Measurements from ENCODE around the gene LAG3.

The LAG3 gene

DNA sequence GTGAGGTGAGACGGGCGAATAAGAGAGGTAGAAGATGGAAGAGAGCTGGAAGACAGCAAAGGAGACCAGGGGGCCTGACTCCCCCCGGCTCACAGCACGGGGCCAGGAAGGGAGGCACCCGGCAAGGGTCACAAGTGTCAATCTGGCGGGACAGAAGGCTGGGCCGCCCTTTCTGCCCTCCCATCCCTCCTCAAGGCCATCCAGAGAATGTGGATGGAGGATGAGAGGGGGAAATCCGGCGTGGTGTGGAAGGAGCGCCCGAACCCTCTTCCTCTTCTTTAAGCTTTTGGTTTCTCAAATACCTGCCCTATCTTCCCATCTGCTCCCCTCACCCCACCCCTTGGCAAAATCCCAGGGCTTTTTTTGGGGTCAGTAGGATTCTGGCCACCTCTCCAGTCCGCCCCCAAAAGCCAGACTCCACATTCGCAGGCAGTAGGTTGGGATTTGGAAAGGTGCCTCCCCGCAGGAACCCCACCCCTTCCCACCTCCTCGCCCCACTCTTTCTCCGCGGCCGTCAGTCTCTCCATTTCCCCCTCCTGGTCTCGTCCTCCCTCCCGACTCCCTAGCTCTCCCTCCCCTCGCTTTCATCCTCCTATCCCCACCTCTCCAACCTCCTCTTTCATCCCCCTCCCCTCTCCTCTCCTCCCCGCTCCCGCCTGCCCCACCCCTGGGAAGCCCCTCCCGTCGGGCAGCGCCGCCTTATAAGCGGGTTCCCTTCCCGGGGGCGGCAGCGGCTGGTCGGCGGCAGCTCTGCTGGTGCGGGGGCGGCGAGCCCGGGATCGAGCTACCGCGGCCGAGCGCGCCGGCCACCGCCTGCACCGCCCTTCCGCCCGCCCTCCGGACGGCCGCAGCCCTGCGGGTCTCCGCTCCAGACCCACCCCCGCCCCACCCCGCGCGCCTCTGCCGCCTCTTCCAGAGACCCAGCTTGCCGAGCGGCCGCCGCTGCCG lies 6.4 kb upstream of the LAG3 start, which contains the start of gene PTMS:
PTMS (plus strand) TSS at position 730 of the 948 bp plus-strand sequence. CDS start 343 bp downstream, outside the sequence.
- H3K4me3 ChIP-seq (ENCODE audit: low read length in 2 of 2) = peak within 1 kb of the TSS; percentile 81 to 84
- peak within 1 kb of the TSS; percentile 78 to 81 for H3K27ac ChIP-seq (ENCODE audit: low read depth in 2 of 2, low read length in 2 of 2)
- H3K36me3 ChIP-seq (ENCODE audit: control insufficient read depth in 2 of 2, insufficient read depth in 2 of 2, low read length in 2 of 2) = no peaks in the 10 kb centered on the region
- no peaks in the 10 kb centered on the region for H3K9me3 ChIP-seq (ENCODE audit: control insufficient read depth in 2 of 2, low read length in 2 of 2)
- peak within 1 kb of the TSS; percentile 70 to 74 for H3K9ac ChIP-seq (ENCODE audit: low read depth in 1 of 2, low read length in 2 of 2)
- H3K4me1 ChIP-seq (ENCODE audit: control insufficient read depth in 2 of 2, insufficient read depth in 2 of 2, low read length in 2 of 2) = peaks cover 36 to 37% of the 10 kb centered on the region in 2 donors
- H3K27me3 ChIP-seq (ENCODE audit: control insufficient read depth in 2 of 2, insufficient read depth in 2 of 2, low read length in 2 of 2) = no peaks in the 10 kb centered on the region

DNA sequence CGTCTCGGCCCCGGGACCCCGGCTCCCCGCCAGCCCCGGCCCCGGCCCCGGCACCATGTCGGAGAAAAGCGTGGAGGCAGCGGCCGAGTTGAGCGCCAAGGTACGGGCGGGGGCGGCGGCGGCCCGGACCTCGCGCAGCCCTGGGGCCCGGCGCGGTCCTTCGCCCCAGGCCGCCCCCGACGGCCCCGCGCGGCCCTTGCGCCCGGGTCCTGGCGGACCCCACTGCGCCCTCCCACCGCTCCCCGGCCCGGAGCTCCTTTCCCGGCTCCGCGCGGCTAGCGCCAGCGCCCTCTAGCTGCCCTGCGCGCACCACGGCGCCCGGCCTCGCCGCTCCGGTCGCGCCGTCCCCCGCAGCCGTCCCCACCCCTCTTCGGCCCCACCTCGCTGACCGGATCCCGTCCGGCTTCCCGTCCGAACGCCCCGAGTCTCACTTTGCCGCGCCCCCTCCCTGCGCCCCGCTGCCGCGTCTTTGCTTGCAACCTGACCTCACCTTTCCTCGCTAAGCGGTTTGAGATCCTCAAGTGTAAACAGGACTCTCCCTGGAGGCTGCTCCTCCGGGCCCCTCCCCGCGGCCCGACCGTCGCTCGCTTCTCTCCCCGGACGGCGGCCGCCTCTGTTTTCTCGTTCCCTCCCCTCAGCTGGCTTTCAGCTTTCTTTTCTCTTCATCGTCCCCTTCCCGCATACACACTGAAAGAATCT lies 5.5 kb upstream of the LAG3 start:
- Histone ChIP-seq H3K4me3 (ENCODE audit: low read length in 2 of 2) (peak overlapping the region; percentile 81 to 84), H3K9ac (ENCODE audit: low read depth in 1 of 2, low read length in 2 of 2) (peak overlapping the region; percentile 70 to 74), H3K4me1 (ENCODE audit: control insufficient read depth in 2 of 2, insufficient read depth in 2 of 2, low read length in 2 of 2) (peaks cover 36 to 39% of the 10 kb centered on the region in 2 donors), H3K36me3 (ENCODE audit: control insufficient read depth in 2 of 2, insufficient read depth in 2 of 2, low read length in 2 of 2) (peaks cover 0 to 2% of the 10 kb centered on the region in 2 donors), H3K27me3 (ENCODE audit: control insufficient read depth in 2 of 2, insufficient read depth in 2 of 2, low read length in 2 of 2) (no peaks in the 10 kb centered on the region), H3K9me3 (ENCODE audit: control insufficient read depth in 2 of 2, low read length in 2 of 2) (no peaks in the 10 kb centered on the region), H3K27ac (ENCODE audit: low read depth in 2 of 2, low read length in 2 of 2) (peak overlapping the region; percentile 78 to 81)

DNA sequence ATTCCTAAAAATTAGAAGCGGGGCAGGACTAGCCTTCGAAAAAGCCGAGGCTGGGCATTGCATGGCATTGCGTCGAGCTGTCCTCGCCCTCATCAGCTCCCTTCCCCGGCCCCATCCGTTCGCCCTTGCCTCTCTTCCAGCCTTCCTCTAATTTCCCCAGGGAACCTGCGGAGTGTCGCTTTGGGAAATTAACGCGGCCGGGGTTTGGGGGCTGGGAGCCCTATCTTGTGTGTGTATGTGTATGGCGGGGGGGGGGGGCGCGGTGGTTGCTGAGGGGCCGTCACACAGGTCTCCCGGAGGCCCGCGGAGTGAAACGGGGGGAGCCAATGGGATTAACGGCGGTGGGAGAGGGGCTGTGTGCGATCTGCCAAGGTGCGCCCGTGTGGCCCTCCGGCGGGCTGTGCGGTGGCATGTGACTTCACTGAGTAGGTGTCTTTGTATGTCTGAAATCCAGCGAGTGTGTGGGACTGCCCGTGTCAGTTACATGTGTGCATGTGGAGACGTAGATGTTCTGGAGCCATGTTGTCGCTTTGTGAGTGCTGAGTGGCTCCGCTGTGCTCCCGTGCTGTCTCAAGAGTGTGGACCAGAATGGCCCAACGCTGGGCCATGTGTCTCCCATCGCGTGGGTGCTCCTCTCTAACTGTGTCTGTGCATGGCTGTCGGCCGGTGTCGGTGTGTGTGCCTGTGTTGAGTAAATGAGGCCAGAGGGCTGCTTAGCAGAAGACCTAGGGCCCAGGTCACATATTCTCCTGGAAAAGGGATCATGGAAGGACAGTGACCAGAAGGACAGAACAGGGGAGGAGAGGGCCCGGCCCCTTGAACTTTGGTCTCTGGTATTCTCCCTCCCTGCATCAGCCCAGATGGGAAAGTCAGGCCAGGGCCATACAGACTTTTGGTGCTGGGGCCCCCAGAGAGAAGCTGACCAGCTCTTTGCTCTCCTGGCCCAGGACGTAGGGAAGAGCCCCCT lies 4.7 kb upstream of the LAG3 start:
- Histone ChIP-seq H3K4me1 (ENCODE audit: control insufficient read depth in 2 of 2, insufficient read depth in 2 of 2, low read length in 2 of 2) (peaks cover 36 to 41% of the 10 kb centered on the region in 2 donors), H3K4me3 (ENCODE audit: low read length in 2 of 2) (peak overlapping the region; percentile 81 to 84), H3K27me3 (ENCODE audit: control insufficient read depth in 2 of 2, insufficient read depth in 2 of 2, low read length in 2 of 2) (peaks cover 0 to 2% of the 10 kb centered on the region in 2 donors), H3K27ac (ENCODE audit: low read depth in 2 of 2, low read length in 2 of 2) (peak overlapping the region; percentile 78 to 81), H3K9me3 (ENCODE audit: control insufficient read depth in 2 of 2, low read length in 2 of 2) (no peaks in the 10 kb centered on the region), H3K36me3 (ENCODE audit: control insufficient read depth in 2 of 2, insufficient read depth in 2 of 2, low read length in 2 of 2) (peaks cover 0 to 2% of the 10 kb centered on the region in 2 donors), H3K9ac (ENCODE audit: low read depth in 1 of 2, low read length in 2 of 2) (peak overlapping the region; percentile 70 to 74)

- peaks cover 36 to 40% of the 10 kb centered on the region in 2 donors for H3K4me1 ChIP-seq (ENCODE audit: control insufficient read depth in 2 of 2, insufficient read depth in 2 of 2, low read length in 2 of 2)
- no peaks in the 10 kb centered on the region for H3K9me3 ChIP-seq (ENCODE audit: control insufficient read depth in 2 of 2, low read length in 2 of 2)
- H3K9ac ChIP-seq (ENCODE audit: low read depth in 1 of 2, low read length in 2 of 2) = peak overlapping the region; percentile 15 to 24
- peaks cover 0 to 2% of the 10 kb centered on the region in 2 donors for H3K27me3 ChIP-seq (ENCODE audit: control insufficient read depth in 2 of 2, insufficient read depth in 2 of 2, low read length in 2 of 2)
- H3K27ac ChIP-seq (ENCODE audit: low read depth in 2 of 2, low read length in 2 of 2) = peak overlapping the region; percentile 18 to 35
- peaks cover 0 to 2% of the 10 kb centered on the region in 2 donors for H3K36me3 ChIP-seq (ENCODE audit: control insufficient read depth in 2 of 2, insufficient read depth in 2 of 2, low read length in 2 of 2)
- H3K4me3 ChIP-seq (ENCODE audit: low read length in 2 of 2) = peak overlapping the region; percentile 81 to 84
Measured at GRCh38 chr12:6768437-6768914, 3.8 kb upstream of the LAG3 start.

- peak overlapping the region in 1 of 2 donors; percentile 35 for H3K27ac ChIP-seq (ENCODE audit: low read depth in 2 of 2, low read length in 2 of 2)
- peaks cover 36% of the 10 kb centered on the region in 2 donors for H3K4me1 ChIP-seq (ENCODE audit: control insufficient read depth in 2 of 2, insufficient read depth in 2 of 2, low read length in 2 of 2)
- peak overlapping the region; percentile 81 to 84 for H3K4me3 ChIP-seq (ENCODE audit: low read length in 2 of 2)
- H3K9me3 ChIP-seq (ENCODE audit: control insufficient read depth in 2 of 2, low read length in 2 of 2) = no peaks in the 10 kb centered on the region
- H3K9ac ChIP-seq (ENCODE audit: low read depth in 1 of 2, low read length in 2 of 2) = no peak overlapping the region
- H3K27me3 ChIP-seq (ENCODE audit: control insufficient read depth in 2 of 2, insufficient read depth in 2 of 2, low read length in 2 of 2) = peaks cover 0 to 2% of the 10 kb centered on the region in 2 donors
- peaks cover 0 to 2% of the 10 kb centered on the region in 2 donors for H3K36me3 ChIP-seq (ENCODE audit: control insufficient read depth in 2 of 2, insufficient read depth in 2 of 2, low read length in 2 of 2)
Measured at GRCh38 chr12:6768990-6769389, 3.3 kb upstream of the LAG3 start.

DNA sequence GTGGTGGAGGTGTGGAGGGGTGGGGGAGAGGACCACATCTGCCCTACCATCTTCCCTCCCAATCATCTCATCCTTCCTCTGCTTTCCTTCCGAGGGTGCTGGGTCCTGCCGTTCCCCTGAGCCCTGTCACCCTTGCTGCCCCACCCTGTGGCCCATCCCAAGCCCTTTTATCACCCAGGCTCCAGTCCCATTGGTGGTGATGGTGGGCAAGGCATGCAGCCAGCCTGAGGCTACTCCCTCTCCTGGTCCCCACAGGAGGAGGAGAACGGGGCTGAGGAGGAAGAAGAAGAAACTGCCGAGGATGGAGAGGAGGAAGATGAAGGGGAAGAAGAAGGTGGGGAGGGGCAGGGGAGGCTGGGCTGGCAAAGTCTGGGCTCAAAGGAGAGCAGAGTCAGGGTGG lies 2.7 kb upstream of the LAG3 start:
- H3K9me3 ChIP-seq (ENCODE audit: control insufficient read depth in 2 of 2, low read length in 2 of 2) = no peaks in the 10 kb centered on the region
- H3K27ac ChIP-seq (ENCODE audit: low read depth in 2 of 2, low read length in 2 of 2) = no peak overlapping the region
- H3K36me3 ChIP-seq (ENCODE audit: control insufficient read depth in 2 of 2, insufficient read depth in 2 of 2, low read length in 2 of 2) = peaks cover 0 to 2% of the 10 kb centered on the region in 2 donors
- H3K9ac ChIP-seq (ENCODE audit: low read depth in 1 of 2, low read length in 2 of 2) = no peak overlapping the region
- no peak overlapping the region for H3K4me3 ChIP-seq (ENCODE audit: low read length in 2 of 2)
- H3K27me3 ChIP-seq (ENCODE audit: control insufficient read depth in 2 of 2, insufficient read depth in 2 of 2, low read length in 2 of 2) = peaks cover 0 to 2% of the 10 kb centered on the region in 2 donors
- H3K4me1 ChIP-seq (ENCODE audit: control insufficient read depth in 2 of 2, insufficient read depth in 2 of 2, low read length in 2 of 2) = peaks cover 31 to 32% of the 10 kb centered on the region in 2 donors

GRCh38 chr12:6770094-6770493 lies 2.2 kb upstream of the LAG3 start:
- Histone ChIP-seq H3K4me1 (ENCODE audit: control insufficient read depth in 2 of 2, insufficient read depth in 2 of 2, low read length in 2 of 2) (peaks cover 27 to 32% of the 10 kb centered on the region in 2 donors), H3K9ac (ENCODE audit: low read depth in 1 of 2, low read length in 2 of 2) (no peak overlapping the region), H3K36me3 (ENCODE audit: control insufficient read depth in 2 of 2, insufficient read depth in 2 of 2, low read length in 2 of 2) (peaks cover 0 to 2% of the 10 kb centered on the region in 2 donors), H3K9me3 (ENCODE audit: control insufficient read depth in 2 of 2, low read length in 2 of 2) (no peaks in the 10 kb centered on the region), H3K4me3 (ENCODE audit: low read length in 2 of 2) (no peak overlapping the region), H3K27ac (ENCODE audit: low read depth in 2 of 2, low read length in 2 of 2) (peak overlapping the region in 1 of 2 donors; percentile 16), H3K27me3 (ENCODE audit: control insufficient read depth in 2 of 2, insufficient read depth in 2 of 2, low read length in 2 of 2) (peaks cover 0 to 2% of the 10 kb centered on the region in 2 donors)

- Histone ChIP-seq H3K27ac (ENCODE audit: low read depth in 2 of 2, low read length in 2 of 2) (peak overlapping the region in 1 of 2 donors; percentile 16), H3K4me1 (ENCODE audit: control insufficient read depth in 2 of 2, insufficient read depth in 2 of 2, low read length in 2 of 2) (peaks cover 23 to 32% of the 10 kb centered on the region in 2 donors)
Measured at GRCh38 chr12:6770600-6770999, 1.7 kb upstream of the LAG3 start.

DNA sequence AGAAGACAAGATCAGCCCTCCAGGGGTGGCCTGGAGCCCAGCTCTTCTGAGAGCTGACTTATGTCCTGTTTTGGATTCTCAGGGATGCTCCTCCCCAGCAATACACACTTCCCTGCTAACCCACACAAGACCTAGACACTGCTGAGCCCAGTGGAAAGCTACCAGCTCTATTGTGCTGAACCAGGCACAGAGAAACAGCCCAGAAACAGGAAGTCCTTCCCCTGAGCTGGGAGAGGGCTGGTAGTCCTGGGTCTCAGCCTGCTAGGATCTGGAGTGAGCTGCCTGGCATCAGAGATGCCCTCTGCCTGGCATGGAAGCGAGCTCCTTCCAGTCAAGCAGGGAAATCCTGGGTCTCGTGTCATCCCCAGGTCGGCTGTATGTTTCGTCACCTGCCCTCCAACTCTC lies 1.2 kb upstream of the LAG3 start:
- Histone ChIP-seq H3K9ac (ENCODE audit: low read depth in 1 of 2, low read length in 2 of 2) (no peak overlapping the region), H3K27me3 (ENCODE audit: control insufficient read depth in 2 of 2, insufficient read depth in 2 of 2, low read length in 2 of 2) (peaks cover 0 to 2% of the 10 kb centered on the region in 2 donors), H3K36me3 (ENCODE audit: control insufficient read depth in 2 of 2, insufficient read depth in 2 of 2, low read length in 2 of 2) (peaks cover 0 to 2% of the 10 kb centered on the region in 2 donors), H3K27ac (ENCODE audit: low read depth in 2 of 2, low read length in 2 of 2) (no peak overlapping the region), H3K9me3 (ENCODE audit: control insufficient read depth in 2 of 2, low read length in 2 of 2) (no peaks in the 10 kb centered on the region), H3K4me1 (ENCODE audit: control insufficient read depth in 2 of 2, insufficient read depth in 2 of 2, low read length in 2 of 2) (peaks cover 24 to 31% of the 10 kb centered on the region in 2 donors), H3K4me3 (ENCODE audit: low read length in 2 of 2) (no peak overlapping the region)

More at GRCh38 chr12:6770600-6770999, 1.7 kb upstream of the LAG3 start:
- H3K9ac ChIP-seq (ENCODE audit: low read depth in 1 of 2, low read length in 2 of 2) = no peak overlapping the region
- H3K27me3 ChIP-seq (ENCODE audit: control insufficient read depth in 2 of 2, insufficient read depth in 2 of 2, low read length in 2 of 2) = peaks cover 0 to 2% of the 10 kb centered on the region in 2 donors
- no peak overlapping the region for H3K4me3 ChIP-seq (ENCODE audit: low read length in 2 of 2)
- H3K36me3 ChIP-seq (ENCODE audit: control insufficient read depth in 2 of 2, insufficient read depth in 2 of 2, low read length in 2 of 2) = peaks cover 0 to 2% of the 10 kb centered on the region in 2 donors
- no peaks in the 10 kb centered on the region for H3K9me3 ChIP-seq (ENCODE audit: control insufficient read depth in 2 of 2, low read length in 2 of 2)

All from mucosa of rectum (tissue), 2 donors.